GM10248 (cell line): ENCODE results near the gene SAMM50.

Source experiments
- CTCF ChIA-PET: fragments of 300-600 bp; sonication (Branson Sonifier 250); formaldehyde crosslinking; extraction: SDS; loops from one replicate; lab custom pipeline; 2021; ENCODE audit warnings: antibody characterized with exemption; lab: Yijun Ruan, JAX
- POLR2A ChIA-PET: fragments of 350-650 bp; sonication (Branson Sonifier 250); formaldehyde crosslinking; extraction: SDS; loops from one replicate; lab custom pipeline; 2020; ENCODE audit warnings: antibody characterized with exemption; lab: Yijun Ruan, JAX
- DNase-seq: peaks from one replicate; pipeline ENCODE4 v3.0.0; 2012; ENCODE audit errors: extremely low spot score
- CTCF ChIP-seq: IDR thresholded peaks from 2 replicates; pipeline ENCODE4 v1.5.1; 2012; ENCODE audit warnings: mild to moderate bottlenecking, low read depth; ENCODE audit errors: extremely low read depth, missing control alignments, control extremely low read depth

SAMM50 gene

GRCh38 chr22:43983808-43984207, 28.6 kb downstream of the SAMM50 start:
- ChIA-PET POLR2A (no interaction called here), CTCF (interaction anchor here (1.0 to 4.8 kb wide), 2 partner anchors 9 to 102 kb away, joined by 3 to 36 read pairs; no protein-coding TSS in a partner anchor)
- DNase-seq, result no peak
- no peak for TF ChIP-seq CTCF

GRCh38 chr22:43985532-43985931, 30.3 kb downstream of the SAMM50 start:
- DNase-seq, result no peak
- POLR2A ChIA-PET, result interaction anchor here (0.7 kb wide), 1 partner anchor 1381 kb away, joined by 3 read pairs; no protein-coding TSS in a partner anchor
- CTCF ChIA-PET, result interaction anchor here (1.4 to 1.6 kb wide), 2 partner anchors 8 to 640 kb away, joined by 3 to 5 read pairs; no protein-coding TSS in a partner anchor
- TF ChIP-seq CTCF, result no peak

GRCh38 chr22:43988116-43988820, 33.0 kb downstream of the SAMM50 start:
- ChIA-PET CTCF (interaction anchor here (4.7 kb wide), 1 partner anchor 97 kb away, joined by 33 read pairs; no protein-coding TSS in a partner anchor), POLR2A (interaction anchor here (0.6 kb wide), 1 partner anchor 36 kb away, joined by 4 read pairs; the partner anchor contains the start of gene PARVB)
- TF ChIP-seq CTCF, result no peak
- DNase-seq, result no peak

- CTCF ChIA-PET, result interaction anchor here (1.7 to 4.7 kb wide), 2 partner anchors 43 to 97 kb away, joined by 4 to 33 read pairs; no protein-coding TSS in a partner anchor
- no peak for TF ChIP-seq CTCF
- no peak for DNase-seq
- POLR2A ChIA-PET, result no interaction called here
Measured at GRCh38 chr22:43988960-43989359, 33.7 kb downstream of the SAMM50 start.

- ChIA-PET CTCF (interaction anchor here (1.1 to 4.7 kb wide), 3 partner anchors 32 to 96 kb away, joined by 3 to 33 read pairs (median 4); no protein-coding TSS in a partner anchor), POLR2A (interaction anchor here (1.0 kb wide), 1 partner anchor 36 kb away, joined by 3 read pairs; no protein-coding TSS in a partner anchor)
- no peak for DNase-seq
- no peak for TF ChIP-seq CTCF
Measured at GRCh38 chr22:43990044-43990443, 34.8 kb downstream of the SAMM50 start.

GRCh38 chr22:43991316-43992020, 36.2 kb downstream of the SAMM50 start:
- no peak for DNase-seq
- ChIA-PET CTCF (interaction anchor here (2.6 to 8.7 kb wide), 5 partner anchors 9 to 94 kb away, joined by 18 to 328 read pairs (median 36); no protein-coding TSS in a partner anchor), POLR2A (no interaction called here)
- TF ChIP-seq CTCF, result no peak
